GM21515 (cell line): Measurements from ENCODE around the gene CDK9.
"Not testable (repeated sequence)": the region's sequence is repeated elsewhere in the genome, so short reads cannot be mapped to it uniquely, and the experiment has no call there.

Experiments used
- ATAC-seq: cut with Tn5 transposase; IDR thresholded peaks from one replicate; pipeline ENCODE4 v1.9.1; 2021; ENCODE audit not compliant: unreplicated experiment

The CDK9 gene

GRCh38 chr9:127817881-127818434 is 32.1 kb downstream of the CDK9 start:
- ATAC-seq: no peak

- ATAC-seq: no peak
These were observed 32.7 kb downstream of the CDK9 start for GRCh38 chr9:127818574-127818973.

- no peak for ATAC-seq
These were observed 36.3 kb downstream of the CDK9 start for GRCh38 chr9:127822108-127822507.

GRCh38 chr9:127825319-127826051 is 39.7 kb downstream of the CDK9 start:
- ATAC-seq: no peak

GRCh38 chr9:127826253-127826913 is 40.5 kb downstream of the CDK9 start:
- ATAC-seq: no peak

- no peak for ATAC-seq
These were observed 42.6 kb downstream of the CDK9 start for GRCh38 chr9:127828262-127829031.

- ATAC-seq: no peak
These were observed 43.5 kb downstream of the CDK9 start for GRCh38 chr9:127829205-127829906.

- no peak for ATAC-seq
These were observed 46.4 kb downstream of the CDK9 start for GRCh38 chr9:127832248-127832647.

- ATAC-seq: no peak
These were observed 47.7 kb downstream of the CDK9 start for GRCh38 chr9:127833555-127833954.

- ATAC-seq: no peak
These were observed 50.2 kb downstream of the CDK9 start for GRCh38 chr9:127835991-127836516.

- not testable (repeated sequence) for ATAC-seq
These were observed 50.7 kb downstream of the CDK9 start for GRCh38 chr9:127836561-127836960.

GRCh38 chr9:127837346-127837745 is 51.5 kb downstream of the CDK9 start:
- no peak for ATAC-seq

GRCh38 chr9:127838375-127839078 is 52.7 kb downstream of the CDK9 start:
- no peak for ATAC-seq
